CD4-positive, alpha-beta memory T cell (primary cell): ENCODE data around the gene GEMIN4. TPM values are rescaled to one million over a fixed set of nuclear protein-coding genes. Genes with fewer than 3 reads are reported as not detected.

Experiments used
- CTCF ChIA-PET: fragments of 350-600 bp; sonication (Branson Sonifier 250); formaldehyde crosslinking; loops from one replicate; lab custom pipeline; 2021; ENCODE audit warnings: inconsistent platforms; ENCODE audit not compliant: partially characterized antibody; lab: Charles Lee
- POLR2A ChIA-PET: fragments of 350-600 bp; sonication (Branson Sonifier 250); formaldehyde crosslinking; loops from one replicate; lab custom pipeline; 2021; ENCODE audit not compliant: partially characterized antibody; lab: Charles Lee
- DNase-seq, 5 donors: peaks; one replicate each; pipeline versions ENCODE4 v3.0.0 to v3.0.0-alpha.2; 2020 to 2022; ENCODE audit warnings: mixed read lengths in 1 of 5
- H3K27ac ChIP-seq: one replicate; pipeline ENCODE4 v1.7.0; 2013; ENCODE audit warnings: low read depth, low read length
- H3K27me3 ChIP-seq: 2 replicates; pipeline ENCODE4 v1.7.0; 2013; ENCODE audit warnings: mild to moderate bottlenecking, low read length, moderate library complexity; ENCODE audit not compliant: insufficient read depth
- H3K36me3 ChIP-seq: 2 replicates; pipeline ENCODE4 v1.7.0; 2013; ENCODE audit warnings: mild to moderate bottlenecking, low read length, moderate library complexity; ENCODE audit not compliant: insufficient read depth
- H3K4me1 ChIP-seq: 2 replicates; pipeline ENCODE4 v1.7.0; 2013; ENCODE audit warnings: mild to moderate bottlenecking, low read length, moderate library complexity; ENCODE audit not compliant: insufficient read depth
- H3K4me3 ChIP-seq, 2 donors: one replicate each; pipeline ENCODE4 v1.7.0; 2013; ENCODE audit warnings: low read length in 2 of 2, mild to moderate bottlenecking in 1 of 2
- H3K9me3 ChIP-seq, 2 donors: one replicate each; pipeline ENCODE4 v1.7.0; 2013; ENCODE audit warnings: low read length in 2 of 2, control low read depth in 1 of 2; ENCODE audit not compliant: control insufficient read depth in 1 of 2
- H3K27ac Mint-ChIP-seq, 7 donors: one replicate each; pipeline ENCODE4 v1.8.0; 2020 to 2021; ENCODE audit warnings: mixed read lengths in 7 of 7, mild to moderate bottlenecking in 6 of 7, inconsistent platforms in 3 of 7, moderate library complexity in 3 of 7
- H3K27me3 Mint-ChIP-seq, 2 donors: one replicate each; pipeline ENCODE4 v1.8.0; 2020 to 2021; ENCODE audit warnings: mixed read lengths in 2 of 2
- H3K36me3 Mint-ChIP-seq, 2 donors: one replicate each; pipeline ENCODE4 v1.8.0; 2020 to 2021; ENCODE audit warnings: mixed read lengths in 2 of 2, inconsistent platforms in 1 of 2, mild to moderate bottlenecking in 1 of 2
- H3K4me1 Mint-ChIP-seq, 4 donors: one replicate each; pipeline ENCODE4 v1.8.0; 2020 to 2021; ENCODE audit warnings: mixed read lengths in 4 of 4, mild to moderate bottlenecking in 1 of 4
- H3K4me3 Mint-ChIP-seq, 8 donors: one replicate each; pipeline ENCODE4 v1.8.0; 2020 to 2021; ENCODE audit warnings: mixed read lengths in 8 of 8, mild to moderate bottlenecking in 7 of 8, moderate library complexity in 6 of 8, inconsistent platforms in 3 of 8
- H3K9me3 Mint-ChIP-seq, 8 donors: one replicate each; pipeline ENCODE4 v1.8.0; 2020 to 2021; ENCODE audit warnings: mixed read lengths in 8 of 8, mild to moderate bottlenecking in 5 of 8, inconsistent platforms in 3 of 8, moderate library complexity in 1 of 8
- intact Hi-C: fragments of 100-400 bp; cut with micrococcal nuclease; formaldehyde crosslinking; loops from one replicate; pipeline ENCODE4 v1.15.1; 2023
- polyA plus RNA-seq, 2 donors: library from polyadenylated mRNA; unstranded; fragments of 300-500 nt; fragmentation: Illumina TruSeq; gene quantifications; one replicate each; pipeline ENCODE4 v1.2.3, GENCODE V29; 2021
- total RNA-seq, 2 experiments: library from RNA; stranded (reverse); gene quantifications; one replicate each; pipeline ENCODE4 v1.2.3, GENCODE V29; 2021

GEMIN4 gene
- total and polyA plus RNA-seq, 4 experiments from 2014 or later, result 20.6 to 24.7 (median 23.9) TPM

DNA sequence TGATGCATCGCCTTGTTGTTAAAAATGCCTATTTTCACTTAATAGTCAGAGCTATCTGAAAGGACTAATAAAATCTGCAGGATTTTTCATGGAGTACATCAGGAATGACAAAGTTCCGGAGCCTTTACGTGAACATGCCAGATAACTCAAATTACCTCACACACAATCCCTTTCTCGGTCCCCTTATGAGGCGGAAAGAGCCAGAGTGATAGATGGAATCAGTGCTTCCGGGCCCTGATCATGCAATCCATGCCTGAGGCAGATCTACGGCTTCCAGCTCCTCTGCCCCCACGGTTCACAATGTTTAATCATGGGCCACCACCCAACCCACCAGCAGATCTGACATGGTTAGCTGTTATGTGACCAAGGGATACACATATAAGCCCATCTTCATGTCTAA, 54.4 kb downstream of the GEMIN4 start:
- peaks cover 25 to 46% of the 10 kb centered on the region in 2 donors for H3K36me3 Mint-ChIP-seq
- POLR2A ChIA-PET, result interaction anchor here (1.4 kb wide), 1 partner anchor 286 kb away, joined by 8 read pairs; no protein-coding TSS in a partner anchor
- intact Hi-C loops, result no loop called here

GRCh38 chr17:696369-696768, 55.7 kb downstream of the GEMIN4 start:
- Histone ChIP-seq H3K36me3 (peaks cover 34% of the 10 kb centered on the region), H3K4me1 (no peaks in the 10 kb centered on the region), H3K9me3 (no peaks in the 10 kb centered on the region), H3K4me3 (no peak overlapping the region), H3K27ac (no peak overlapping the region), H3K27me3 (no peaks in the 10 kb centered on the region)
- Mint-ChIP-seq H3K36me3 (peaks cover 29 to 58% of the 10 kb centered on the region in 2 donors), H3K27ac (no peak overlapping the region), H3K27me3 (no peaks in the 10 kb centered on the region), H3K4me3 (no peak overlapping the region), H3K4me1 (peaks cover 0 to 1% (median 0%) of the 10 kb centered on the region in 4 donors), H3K9me3 (no peaks in the 10 kb centered on the region)
- POLR2A ChIA-PET, result interaction anchor here (1.0 kb wide), 1 partner anchor 284 kb away, joined by 3 read pairs; no protein-coding TSS in a partner anchor
- no peak for DNase-seq
- CTCF ChIA-PET, result no interaction called here
- intact Hi-C loops, result no loop called here

More for the DNA sequence above, 54.4 kb downstream of the GEMIN4 start:
- no peak overlapping the region for H3K27ac ChIP-seq
- Mint-ChIP-seq H3K27me3 (no peaks in the 10 kb centered on the region), H3K4me3 (no peak overlapping the region), H3K9me3 (no peaks in the 10 kb centered on the region), H3K4me1 (no peaks in the 10 kb centered on the region), H3K27ac (no peak overlapping the region)
- no peak for DNase-seq
- no peaks in the 10 kb centered on the region for H3K4me1 ChIP-seq
- no peaks in the 10 kb centered on the region for H3K9me3 ChIP-seq
- CTCF ChIA-PET, result interaction anchor here (1.2 to 8.8 kb wide), 5 partner anchors 13 to 552 kb away, joined by 3 to 182 read pairs (median 6); a partner anchor contains a TSS
- no peak overlapping the region for H3K4me3 ChIP-seq
- H3K27me3 ChIP-seq, result no peaks in the 10 kb centered on the region
- peaks cover 21% of the 10 kb centered on the region for H3K36me3 ChIP-seq

Other genes starting within 250 kb of the GEMIN4 start
- 10 to 100 TPM; 81.1 to 90.8 TPM for gene VPS53, start 37.4 kb downstream of the GEMIN4 start, total RNA-seq
- gene VPS53, start 37.4 kb downstream of the GEMIN4 start, polyA plus RNA-seq, result 1 to 10 TPM; 3.8 to 7.0 TPM
- gene TLCD3A, start 19.7 kb downstream of the GEMIN4 start, total RNA-seq, result under 1 TPM; 0.42 to 0.55 TPM
- gene TLCD3A, start 19.7 kb downstream of the GEMIN4 start, polyA plus RNA-seq, result under 1 TPM in 1 of 2 donors, not detected in 1; 0.47 TPM
- 10 to 100 TPM; 94.9 to 97.2 TPM for gene GLOD4, start 30.0 kb upstream of the GEMIN4 start, total RNA-seq
- gene GLOD4, start 30.0 kb upstream of the GEMIN4 start, polyA plus RNA-seq, result 100 to 1,000 TPM; 122 to 131 TPM
- 10 to 100 TPM; 18.6 to 20.9 TPM for gene MRM3, start 30.1 kb upstream of the GEMIN4 start, total RNA-seq
- 10 to 100 TPM; 20.0 to 32.6 TPM for gene MRM3, start 30.1 kb upstream of the GEMIN4 start, polyA plus RNA-seq
- gene NXN, start 227.5 kb upstream of the GEMIN4 start, total RNA-seq, result 1 to 10 TPM in 1 of 2 experiments, under 1 TPM in 1; 0.55 to 1.5 TPM
- gene NXN, start 227.5 kb upstream of the GEMIN4 start, polyA plus RNA-seq, result 1 to 10 TPM; 2.3 to 2.7 TPM
- gene TIMM22, start 244.9 kb upstream of the GEMIN4 start, total RNA-seq, result 10 to 100 TPM; 12.3 to 13.2 TPM
- gene TIMM22, start 244.9 kb upstream of the GEMIN4 start, polyA plus RNA-seq, result 10 to 100 TPM; 23.0 to 26.3 TPM